ENCODE measurements around the gene WWC2.

- TF ChIP-seq POLR2A (IDR thresholded peaks at IDR 0.05; ENCODE audit: low read depth) (no peak), CTCF (IDR thresholded peaks at IDR 0.05) (no peak)
These were observed 77.9 kb downstream of the WWC2 start for GRCh38 chr4:183177001-183177400.

Data from esophagus muscularis mucosa (tissue), 3 donors.